Measurements from ENCODE around the gene PAX3. TPM values are rescaled to one million over a fixed set of nuclear protein-coding genes. Genes with fewer than 3 reads are reported as not detected.
A peak's percentile ranks its signal among the peaks of the same experiment; 100 is the strongest.

PAX3 gene
- total RNA-seq: not detected

DNA sequence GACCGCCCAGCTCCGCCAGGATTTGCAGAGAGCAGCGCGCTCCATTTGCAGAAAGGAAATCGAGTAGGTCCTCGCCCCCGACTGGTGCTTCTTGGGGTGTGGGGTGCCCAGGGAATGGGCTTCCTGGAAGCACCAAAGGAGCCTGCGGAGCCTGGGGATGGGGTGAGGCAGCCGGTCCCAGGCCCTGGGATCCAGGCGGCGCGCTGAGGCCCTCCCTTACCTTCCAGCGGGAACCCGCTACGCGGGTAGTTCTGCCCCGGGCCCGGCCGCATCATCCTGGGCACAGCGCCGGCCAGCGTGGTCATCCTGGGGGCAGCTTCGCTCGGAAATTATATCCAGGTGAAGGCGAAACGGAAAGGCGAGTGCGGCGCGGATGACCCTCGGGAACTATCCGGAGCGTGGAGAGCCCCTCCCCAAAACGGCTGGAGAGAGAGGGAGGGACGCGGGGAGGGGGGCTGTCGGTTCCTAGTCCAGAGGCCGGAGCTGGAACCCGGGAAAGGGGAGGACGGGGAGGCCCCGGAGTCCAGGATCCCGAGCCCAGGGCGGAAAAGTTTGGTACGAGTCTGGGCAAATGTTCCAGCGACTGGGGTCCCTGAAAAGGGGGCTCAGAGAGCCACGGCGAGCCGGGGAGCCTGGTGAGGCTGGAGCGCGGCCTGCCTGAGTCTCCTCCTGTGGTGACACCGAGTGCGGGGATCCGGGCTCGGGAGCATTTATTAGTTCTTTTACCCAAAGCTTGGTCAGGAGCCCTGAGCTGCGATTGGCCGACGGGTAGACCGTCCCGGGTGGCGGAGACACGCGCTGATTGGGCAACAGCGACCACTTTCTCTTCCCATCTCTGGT is at the start of gene PAX3:
PAX3 (minus strand) TSS at position 688 of the 840 bp plus-strand sequence; CDS start at position 305, 383 bp downstream.
- TF ChIP-seq EP300 (IDR thresholded peaks at IDR 0.05; ENCODE audit: low read depth): no peak
- no peak for TF ChIP-seq POLR2A (IDR thresholded peaks at IDR 0.05)
- TF ChIP-seq POLR2AphosphoS5 (IDR thresholded peaks at IDR 0.05): no peak
- TF ChIP-seq CTCF (IDR thresholded peaks at IDR 0.05): no peak
- H3K36me3 ChIP-seq: no peaks in the 10 kb centered on the region
- H3K4me1 ChIP-seq: peaks cover 0 to 39% (median 25%) of the 10 kb centered on the region in 4 donors
- 21% methylated on average over 54 of the region's 63 CpGs; no CpG with 5 or more reads in 1 of the 2 donors for WGBS, 2 donors (ENCODE audit: low coverage in 1 of 2)
- peak within 1 kb of the TSS in 1 of 4 donors; percentile 32 for H3K4me3 ChIP-seq
- peaks cover 100% of the 10 kb centered on the region for H3K27me3 ChIP-seq
- in situ Hi-C loops (cut with MboI; ENCODE audit: low pct_ligation_motif_present in 1 of 4, low pct_unique_long_range_greater_than_20kb in 1 of 4, low sequenced_read_pairs in 3 of 4) (no loop called here), intact Hi-C loops (cut with DNase I; ENCODE audit: low total_unique reads) (no loop called here)
- DNase-seq: no peak
- H3K9me3 ChIP-seq: no peaks in the 10 kb centered on the region
- no peak within 1 kb of the TSS for H3K27ac ChIP-seq

GRCh38 chr2:222341331-222341730 is 42.5 kb upstream of the PAX3 start:
- Histone ChIP-seq H3K27ac (no peak overlapping the region), H3K9me3 (no peaks in the 10 kb centered on the region), H3K36me3 (no peaks in the 10 kb centered on the region), H3K4me3 (no peak overlapping the region), H3K4me1 (no peaks in the 10 kb centered on the region), H3K27me3 (no peaks in the 10 kb centered on the region)
- TF ChIP-seq POLR2AphosphoS5 (IDR thresholded peaks at IDR 0.05): no peak
- WGBS, 2 donors (ENCODE audit: low coverage in 1 of 2): 88 to 100% methylated on average over 1 of the region's 1 CpG
- in situ Hi-C loops (cut with MboI; ENCODE audit: low pct_ligation_motif_present in 1 of 4, low pct_unique_long_range_greater_than_20kb in 1 of 4, low sequenced_read_pairs in 3 of 4) (no loop called here), intact Hi-C loops (cut with DNase I; ENCODE audit: low total_unique reads) (no loop called here)
- no peak for DNase-seq

- in situ Hi-C loops (cut with MboI; ENCODE audit: low pct_ligation_motif_present in 1 of 4, low pct_unique_long_range_greater_than_20kb in 1 of 4, low sequenced_read_pairs in 3 of 4) (no loop called here), intact Hi-C loops (cut with DNase I; ENCODE audit: low total_unique reads) (no loop called here)
- Histone ChIP-seq H3K27ac (no peak overlapping the region), H3K36me3 (no peaks in the 10 kb centered on the region), H3K4me1 (no peaks in the 10 kb centered on the region), H3K27me3 (no peaks in the 10 kb centered on the region), H3K4me3 (no peak overlapping the region), H3K9me3 (peaks cover 0 to 10% of the 10 kb centered on the region in 2 donors)
- TF ChIP-seq POLR2A (IDR thresholded peaks at IDR 0.05) (no peak), CTCF (IDR thresholded peaks at IDR 0.05) (no peak), POLR2AphosphoS5 (IDR thresholded peaks at IDR 0.05) (no peak), EP300 (IDR thresholded peaks at IDR 0.05; ENCODE audit: low read depth) (no peak)
- 90 to 93% methylated on average over 1 of the region's 1 CpG for WGBS, 2 donors (ENCODE audit: low coverage in 1 of 2)
- no peak for DNase-seq
Measured at GRCh38 chr2:222338374-222338773, 39.6 kb upstream of the PAX3 start.

GRCh38 chr2:222336931-222337330 is 38.1 kb upstream of the PAX3 start:
- Histone ChIP-seq H3K27ac (no peak overlapping the region), H3K4me3 (no peak overlapping the region), H3K36me3 (no peaks in the 10 kb centered on the region), H3K9me3 (peaks cover 0 to 10% of the 10 kb centered on the region in 2 donors), H3K4me1 (no peaks in the 10 kb centered on the region), H3K27me3 (no peaks in the 10 kb centered on the region)
- DNase-seq: no peak
- intact Hi-C loops (cut with DNase I; ENCODE audit: low total_unique reads) (no loop called here), in situ Hi-C loops (cut with MboI; ENCODE audit: low pct_ligation_motif_present in 1 of 4, low pct_unique_long_range_greater_than_20kb in 1 of 4, low sequenced_read_pairs in 3 of 4) (no loop called here)
- TF ChIP-seq POLR2AphosphoS5 (IDR thresholded peaks at IDR 0.05) (no peak), CTCF (IDR thresholded peaks at IDR 0.05) (no peak), EP300 (IDR thresholded peaks at IDR 0.05; ENCODE audit: low read depth) (no peak), POLR2A (IDR thresholded peaks at IDR 0.05) (no peak)
